ENCODE data around the gene TRIM71. TPM values are rescaled to one million over a fixed set of nuclear protein-coding genes. Genes with fewer than 3 reads are reported as not detected.

The TRIM71 gene
- polyA plus RNA-seq, 1 donor from 2014 or later, result 4.0 TPM

DNA sequence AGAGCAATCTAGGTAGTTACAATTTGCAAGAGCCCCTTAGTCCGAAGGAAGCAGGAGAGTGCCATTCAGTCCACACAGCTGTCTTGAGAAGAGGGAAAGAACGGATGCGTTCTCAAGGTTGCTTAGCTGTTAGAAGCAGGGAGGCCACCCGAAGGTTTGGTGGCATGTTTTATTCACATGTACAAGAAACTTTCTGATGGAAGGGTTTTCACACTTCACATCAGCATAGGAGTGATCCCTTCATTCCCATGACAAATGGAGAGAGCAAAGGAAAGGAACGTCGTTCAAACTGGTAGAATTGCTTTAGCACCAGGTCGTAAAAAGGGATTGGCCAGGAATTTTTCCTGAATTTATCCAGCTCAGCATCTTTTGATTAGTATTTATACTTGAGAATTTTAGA lies 53.5 kb downstream of the TRIM71 start:
- Histone ChIP-seq H3K4me3 (ENCODE audit: low read length) (no peak overlapping the region), H2AFZ (ENCODE audit: low read depth, low read length) (no peak overlapping the region), H3K36me3 (ENCODE audit: insufficient read depth, low read length) (no peaks in the 10 kb centered on the region), H3K9ac (ENCODE audit: low read length) (no peak overlapping the region), H4K20me1 (ENCODE audit: insufficient read depth) (no peaks in the 10 kb centered on the region), H3K4me2 (ENCODE audit: low read length) (no peak overlapping the region), H3K9me3 (ENCODE audit: low read length) (no peaks in the 10 kb centered on the region), H3K27me3 (ENCODE audit: insufficient read depth, low read depth, low read length) (no peaks in the 10 kb centered on the region), H3K27ac (ENCODE audit: low read length) (no peak overlapping the region), H3K9me2 (ENCODE audit: insufficient read depth, low read length) (no peaks in the 10 kb centered on the region), H3F3A (ENCODE audit: insufficient read depth, low read length, poor library complexity, severe bottlenecking) (no peaks in the 10 kb centered on the region), H3K79me2 (replicated peaks; ENCODE audit: insufficient read depth, low read length) (peaks cover 13% of the 10 kb centered on the region)
- no peak for TF ChIP-seq TAF1 (IDR thresholded peaks at IDR 0.05; ENCODE audit: low read depth)
- TF ChIP-seq, protein P1, sequence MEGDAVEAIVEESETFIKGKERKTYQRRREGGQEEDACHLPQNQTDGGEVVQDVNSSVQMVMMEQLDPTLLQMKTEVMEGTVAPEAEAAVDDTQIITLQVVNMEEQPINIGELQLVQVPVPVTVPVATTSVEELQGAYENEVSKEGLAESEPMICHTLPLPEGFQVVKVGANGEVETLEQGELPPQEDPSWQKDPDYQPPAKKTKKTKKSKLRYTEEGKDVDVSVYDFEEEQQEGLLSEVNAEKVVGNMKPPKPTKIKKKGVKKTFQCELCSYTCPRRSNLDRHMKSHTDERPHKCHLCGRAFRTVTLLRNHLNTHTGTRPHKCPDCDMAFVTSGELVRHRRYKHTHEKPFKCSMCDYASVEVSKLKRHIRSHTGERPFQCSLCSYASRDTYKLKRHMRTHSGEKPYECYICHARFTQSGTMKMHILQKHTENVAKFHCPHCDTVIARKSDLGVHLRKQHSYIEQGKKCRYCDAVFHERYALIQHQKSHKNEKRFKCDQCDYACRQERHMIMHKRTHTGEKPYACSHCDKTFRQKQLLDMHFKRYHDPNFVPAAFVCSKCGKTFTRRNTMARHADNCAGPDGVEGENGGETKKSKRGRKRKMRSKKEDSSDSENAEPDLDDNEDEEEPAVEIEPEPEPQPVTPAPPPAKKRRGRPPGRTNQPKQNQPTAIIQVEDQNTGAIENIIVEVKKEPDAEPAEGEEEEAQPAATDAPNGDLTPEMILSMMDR (IDR thresholded peaks at IDR 0.05; ENCODE audit: poor library complexity, severe bottlenecking), result no peak
- TF ChIP-seq, protein P2, sequence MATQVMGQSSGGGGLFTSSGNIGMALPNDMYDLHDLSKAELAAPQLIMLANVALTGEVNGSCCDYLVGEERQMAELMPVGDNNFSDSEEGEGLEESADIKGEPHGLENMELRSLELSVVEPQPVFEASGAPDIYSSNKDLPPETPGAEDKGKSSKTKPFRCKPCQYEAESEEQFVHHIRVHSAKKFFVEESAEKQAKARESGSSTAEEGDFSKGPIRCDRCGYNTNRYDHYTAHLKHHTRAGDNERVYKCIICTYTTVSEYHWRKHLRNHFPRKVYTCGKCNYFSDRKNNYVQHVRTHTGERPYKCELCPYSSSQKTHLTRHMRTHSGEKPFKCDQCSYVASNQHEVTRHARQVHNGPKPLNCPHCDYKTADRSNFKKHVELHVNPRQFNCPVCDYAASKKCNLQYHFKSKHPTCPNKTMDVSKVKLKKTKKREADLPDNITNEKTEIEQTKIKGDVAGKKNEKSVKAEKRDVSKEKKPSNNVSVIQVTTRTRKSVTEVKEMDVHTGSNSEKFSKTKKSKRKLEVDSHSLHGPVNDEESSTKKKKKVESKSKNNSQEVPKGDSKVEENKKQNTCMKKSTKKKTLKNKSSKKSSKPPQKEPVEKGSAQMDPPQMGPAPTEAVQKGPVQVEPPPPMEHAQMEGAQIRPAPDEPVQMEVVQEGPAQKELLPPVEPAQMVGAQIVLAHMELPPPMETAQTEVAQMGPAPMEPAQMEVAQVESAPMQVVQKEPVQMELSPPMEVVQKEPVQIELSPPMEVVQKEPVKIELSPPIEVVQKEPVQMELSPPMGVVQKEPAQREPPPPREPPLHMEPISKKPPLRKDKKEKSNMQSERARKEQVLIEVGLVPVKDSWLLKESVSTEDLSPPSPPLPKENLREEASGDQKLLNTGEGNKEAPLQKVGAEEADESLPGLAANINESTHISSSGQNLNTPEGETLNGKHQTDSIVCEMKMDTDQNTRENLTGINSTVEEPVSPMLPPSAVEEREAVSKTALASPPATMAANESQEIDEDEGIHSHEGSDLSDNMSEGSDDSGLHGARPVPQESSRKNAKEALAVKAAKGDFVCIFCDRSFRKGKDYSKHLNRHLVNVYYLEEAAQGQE (IDR thresholded peaks at IDR 0.05; ENCODE audit: borderline replicate concordance), result no peak
- TF ChIP-seq POLR2AphosphoS5 (IDR thresholded peaks at IDR 0.05), result no peak
- TF ChIP-seq EP300 (conservative IDR thresholded peaks at IDR 0.05; ENCODE audit: poor library complexity, severe bottlenecking), result no peak
- no peak for TF ChIP-seq RAD21 (conservative IDR thresholded peaks at IDR 0.05)
- no peak for TF ChIP-seq SMC3 (conservative IDR thresholded peaks at IDR 0.05; ENCODE audit: poor library complexity)
- TF ChIP-seq EZH2 (IDR thresholded peaks at IDR 0.05; ENCODE audit: borderline replicate concordance, insufficient read depth, low read length, poor library complexity, severe bottlenecking), result no peak
- no peak for TF ChIP-seq MXI1 (conservative IDR thresholded peaks at IDR 0.05; ENCODE audit: poor library complexity, severe bottlenecking)

DNA sequence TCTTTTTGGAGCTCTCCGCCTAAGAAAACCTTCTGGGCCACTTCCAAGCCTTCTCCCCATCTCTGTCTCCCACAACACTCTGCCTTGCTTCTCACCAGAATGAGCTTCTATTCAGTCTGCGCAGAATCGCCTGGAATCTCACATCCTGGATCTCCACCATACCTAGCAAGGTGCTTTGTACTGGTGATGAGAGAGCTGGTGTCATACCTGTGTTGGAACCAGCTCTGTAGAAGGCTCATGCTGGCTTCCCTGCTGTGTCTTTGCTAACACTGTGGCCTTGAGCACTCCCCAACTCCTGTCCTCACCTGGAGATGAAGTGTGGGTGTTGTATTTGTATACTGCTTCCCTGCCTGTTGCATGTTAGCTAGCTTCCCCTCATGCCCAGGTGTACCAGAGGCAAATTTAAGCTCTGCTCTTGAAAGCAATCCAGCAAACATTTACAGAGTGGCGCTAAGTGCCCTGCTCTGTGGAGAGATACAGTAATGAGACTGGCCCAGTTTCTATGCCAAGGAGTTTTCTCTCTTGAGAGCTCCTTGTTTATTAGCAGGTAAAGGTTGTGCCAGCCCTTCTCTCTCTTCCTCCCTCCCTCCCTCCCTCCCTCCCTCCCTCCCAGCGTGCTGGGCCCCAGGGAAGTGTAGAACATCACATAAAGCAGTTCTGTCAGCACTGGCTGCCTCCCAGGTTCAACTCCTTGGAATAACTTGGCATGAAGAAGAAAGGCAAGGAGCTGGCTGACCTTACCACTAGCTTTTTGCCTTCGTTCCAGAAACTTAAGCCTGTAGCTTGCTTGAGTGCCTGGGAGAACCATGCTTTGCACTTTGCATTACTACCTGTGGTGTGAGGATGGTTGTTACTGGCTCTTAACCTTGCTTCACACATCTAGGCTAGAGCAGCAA lies 54.9 kb downstream of the TRIM71 start:
- H3K9ac ChIP-seq (ENCODE audit: low read length), result no peak overlapping the region
- H3F3A ChIP-seq (ENCODE audit: insufficient read depth, low read length, poor library complexity, severe bottlenecking), result no peaks in the 10 kb centered on the region
- H3K9me3 ChIP-seq (ENCODE audit: low read length), result no peaks in the 10 kb centered on the region
- H3K4me2 ChIP-seq (ENCODE audit: low read length), result no peak overlapping the region
- H4K20me1 ChIP-seq (ENCODE audit: insufficient read depth), result no peaks in the 10 kb centered on the region
- H3K4me3 ChIP-seq (ENCODE audit: low read length), result no peak overlapping the region
- H3K9me2 ChIP-seq (ENCODE audit: insufficient read depth, low read length), result no peaks in the 10 kb centered on the region
- no peak overlapping the region for H2AFZ ChIP-seq (ENCODE audit: low read depth, low read length)
- TF ChIP-seq TAF1 (IDR thresholded peaks at IDR 0.05; ENCODE audit: low read depth) (no peak), SMC3 (conservative IDR thresholded peaks at IDR 0.05; ENCODE audit: poor library complexity) (no peak), EZH2 (IDR thresholded peaks at IDR 0.05; ENCODE audit: borderline replicate concordance, insufficient read depth, low read length, poor library complexity, severe bottlenecking) (no peak), MXI1 (conservative IDR thresholded peaks at IDR 0.05; ENCODE audit: poor library complexity, severe bottlenecking) (no peak), RAD21 (conservative IDR thresholded peaks at IDR 0.05) (no peak), POLR2AphosphoS5 (IDR thresholded peaks at IDR 0.05) (no peak)
- TF ChIP-seq, protein P2 (IDR thresholded peaks at IDR 0.05; ENCODE audit: borderline replicate concordance), result no peak
- TF ChIP-seq, protein P1 (IDR thresholded peaks at IDR 0.05; ENCODE audit: poor library complexity, severe bottlenecking), result no peak
- no peak overlapping the region for H3K27ac ChIP-seq (ENCODE audit: low read length)
- H3K27me3 ChIP-seq (ENCODE audit: insufficient read depth, low read depth, low read length), result no peaks in the 10 kb centered on the region
- no peaks in the 10 kb centered on the region for H3K36me3 ChIP-seq (ENCODE audit: insufficient read depth, low read length)
- H3K79me2 ChIP-seq (replicated peaks; ENCODE audit: insufficient read depth, low read length), result peaks cover 10% of the 10 kb centered on the region
